A673 (cell line): Measurements from ENCODE around the gene PODNL1.

Source experiments
- CTCF ChIP-seq: fragments of 300-800, 200-600 bp; sonication (generic); conservative IDR thresholded peaks from 2 replicates; pipeline ENCODE4 v1.5.1; 2017; ENCODE audit warnings: low read depth, mild to moderate bottlenecking, antibody characterized with exemption, low read length, moderate library complexity, mixed read lengths
- EZH2 ChIP-seq: fragments of 200-600 bp; sonication (generic); IDR thresholded peaks from 2 replicates; pipeline ENCODE4 v1.6.1; 2017; ENCODE audit warnings: borderline replicate concordance, low read depth, mild to moderate bottlenecking, mixed read lengths, antibody characterized with exemption, low read length; ENCODE audit not compliant: poor library complexity, severe bottlenecking

- TF ChIP-seq CTCF = no peak
- no peak for TF ChIP-seq EZH2
Observed at GRCh38 chr19:13887517-13887916, 50.7 kb downstream of the PODNL1 start.
